ENCODE results near the gene MAML2.

- TF ChIP-seq POLR2AphosphoS5 (IDR thresholded peaks at IDR 0.05; ENCODE audit: low read depth) = no peak
- no peak for TF ChIP-seq CTCF (IDR thresholded peaks at IDR 0.05; ENCODE audit: insufficient read depth, low read length)
- TF ChIP-seq, protein P1, sequence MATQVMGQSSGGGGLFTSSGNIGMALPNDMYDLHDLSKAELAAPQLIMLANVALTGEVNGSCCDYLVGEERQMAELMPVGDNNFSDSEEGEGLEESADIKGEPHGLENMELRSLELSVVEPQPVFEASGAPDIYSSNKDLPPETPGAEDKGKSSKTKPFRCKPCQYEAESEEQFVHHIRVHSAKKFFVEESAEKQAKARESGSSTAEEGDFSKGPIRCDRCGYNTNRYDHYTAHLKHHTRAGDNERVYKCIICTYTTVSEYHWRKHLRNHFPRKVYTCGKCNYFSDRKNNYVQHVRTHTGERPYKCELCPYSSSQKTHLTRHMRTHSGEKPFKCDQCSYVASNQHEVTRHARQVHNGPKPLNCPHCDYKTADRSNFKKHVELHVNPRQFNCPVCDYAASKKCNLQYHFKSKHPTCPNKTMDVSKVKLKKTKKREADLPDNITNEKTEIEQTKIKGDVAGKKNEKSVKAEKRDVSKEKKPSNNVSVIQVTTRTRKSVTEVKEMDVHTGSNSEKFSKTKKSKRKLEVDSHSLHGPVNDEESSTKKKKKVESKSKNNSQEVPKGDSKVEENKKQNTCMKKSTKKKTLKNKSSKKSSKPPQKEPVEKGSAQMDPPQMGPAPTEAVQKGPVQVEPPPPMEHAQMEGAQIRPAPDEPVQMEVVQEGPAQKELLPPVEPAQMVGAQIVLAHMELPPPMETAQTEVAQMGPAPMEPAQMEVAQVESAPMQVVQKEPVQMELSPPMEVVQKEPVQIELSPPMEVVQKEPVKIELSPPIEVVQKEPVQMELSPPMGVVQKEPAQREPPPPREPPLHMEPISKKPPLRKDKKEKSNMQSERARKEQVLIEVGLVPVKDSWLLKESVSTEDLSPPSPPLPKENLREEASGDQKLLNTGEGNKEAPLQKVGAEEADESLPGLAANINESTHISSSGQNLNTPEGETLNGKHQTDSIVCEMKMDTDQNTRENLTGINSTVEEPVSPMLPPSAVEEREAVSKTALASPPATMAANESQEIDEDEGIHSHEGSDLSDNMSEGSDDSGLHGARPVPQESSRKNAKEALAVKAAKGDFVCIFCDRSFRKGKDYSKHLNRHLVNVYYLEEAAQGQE (IDR thresholded peaks at IDR 0.05; ENCODE audit: insufficient replicate concordance, low read depth) = no peak
- TF ChIP-seq GABPA (IDR thresholded peaks at IDR 0.05; ENCODE audit: low read depth) = no peak
- TF ChIP-seq SPI1 (IDR thresholded peaks at IDR 0.05; ENCODE audit: borderline replicate concordance, low read depth) = no peak
These were observed 231.7 kb downstream of the MAML2 start for GRCh38 chr11:96111308-96111707.

Measured in HL-60 (cell line).